SH-SY5Y (cell line): ENCODE measurements around the gene ZNF554.

Experiments used
- GATA2 ChIP-seq: IDR thresholded peaks from 2 replicates; pipeline ENCODE4 v1.6.1; 2011; ENCODE audit warnings: mild to moderate bottlenecking, low read depth, low read length
- GATA3 ChIP-seq: IDR thresholded peaks from 2 replicates; pipeline ENCODE4 v1.6.1; 2011; ENCODE audit warnings: low read depth, mild to moderate bottlenecking, low read length, moderate library complexity

DNA sequence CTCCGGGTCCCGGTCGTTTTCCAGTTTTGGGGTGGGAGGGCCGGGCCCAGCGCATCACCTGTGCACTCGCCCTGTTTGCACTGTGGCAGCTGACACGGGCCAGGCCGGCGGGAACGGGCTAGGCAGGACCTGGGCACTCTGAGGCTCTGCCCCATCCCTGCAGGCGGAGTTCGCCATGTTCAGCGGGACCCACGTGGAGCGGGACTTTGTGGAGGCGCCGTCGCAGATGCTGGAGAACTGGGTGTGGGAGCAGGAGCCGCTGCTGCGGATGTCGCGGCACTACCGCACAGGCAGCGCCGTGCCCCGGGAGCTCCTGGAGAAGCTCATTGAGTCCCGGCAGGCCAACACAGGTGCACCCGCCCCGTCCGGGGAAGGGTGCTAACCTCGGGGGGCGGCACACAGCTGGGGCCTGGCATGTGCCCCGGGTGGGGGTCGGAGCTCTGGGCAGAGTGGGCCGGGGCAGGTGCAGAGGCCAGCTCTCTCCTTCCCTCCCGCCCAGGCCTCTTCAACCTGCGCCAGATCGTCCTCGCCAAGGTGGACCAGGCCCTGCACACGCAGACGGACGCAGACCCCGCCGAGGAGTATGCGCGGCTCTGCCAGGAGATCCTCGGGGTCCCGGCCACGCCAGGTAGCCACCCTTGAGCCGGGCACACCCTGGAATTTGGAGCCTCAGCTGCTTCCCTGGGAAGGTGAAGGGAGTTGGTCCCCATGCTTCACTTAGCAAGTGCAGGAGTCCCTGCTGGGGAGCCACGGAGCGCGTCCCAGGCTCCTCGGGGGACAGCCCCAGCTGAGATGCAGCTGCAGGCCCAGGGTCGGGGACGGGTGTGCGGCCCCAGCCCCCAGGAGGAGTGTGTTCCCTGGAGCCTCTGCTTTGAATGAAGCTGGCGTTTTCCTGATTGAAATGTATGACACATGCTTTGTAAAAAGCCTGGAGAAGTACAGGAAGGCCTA lies 9.3 kb upstream of the ZNF554 start:
- TF ChIP-seq GATA2 (no peak), GATA3 (no peak)
